ENCODE results near the gene L1TD1. TPM values are rescaled to one million over a fixed set of nuclear protein-coding genes. Genes with fewer than 3 reads are reported as not detected.

Gene L1TD1
- total RNA-seq, 2 donors from 2014 or later, result 4.1 to 6.9 TPM

Other genes with a start within 250 kb of the L1TD1 start
- 1 to 10 TPM in 1 of 2 donors, under 1 TPM in 1; 0.50 to 2.8 TPM for gene KANK4, start 124.6 kb downstream of the L1TD1 start, total RNA-seq
- gene USP1, start 242.2 kb downstream of the L1TD1 start, total RNA-seq, result 10 to 100 TPM; 21.2 to 23.3 TPM

Data from left colon (tissue), 2 donors.